Measurements from ENCODE around the gene OSBPL3.
"Not testable (repeated sequence)": the region's sequence is repeated elsewhere in the genome, so short reads cannot be mapped to it uniquely, and the experiment has no call there.

OSBPL3 gene

DNA sequence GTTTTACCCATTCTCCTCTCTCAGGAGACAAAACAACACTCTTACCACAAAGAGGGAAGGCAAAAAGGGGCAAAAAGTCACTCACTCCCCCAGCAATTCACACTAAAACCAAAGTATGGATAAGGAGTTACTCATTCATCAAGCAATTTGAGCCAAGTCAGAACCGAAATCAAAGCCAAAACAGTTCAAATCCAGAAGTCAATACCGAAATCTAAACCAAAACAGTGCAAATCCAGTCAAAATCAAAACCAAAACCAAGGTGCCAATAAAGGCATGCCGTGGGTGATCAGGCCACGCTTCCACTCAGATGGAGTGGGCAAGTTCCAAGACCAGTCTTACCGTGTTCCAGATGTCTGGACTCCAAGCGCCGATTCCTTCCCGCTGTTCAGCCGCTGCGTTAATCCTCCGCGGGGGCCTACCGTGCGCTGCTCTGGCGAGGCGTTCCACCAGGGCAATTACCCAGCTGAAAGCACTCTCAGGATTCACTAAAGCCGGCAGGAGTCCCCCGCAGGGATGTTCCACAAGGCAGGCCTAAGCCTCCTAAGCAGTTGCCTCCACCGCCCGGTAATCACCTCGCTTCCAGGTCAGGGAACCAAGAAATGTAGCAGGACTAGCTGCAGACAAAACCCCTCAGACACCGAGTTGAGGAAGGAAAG lies 185.1 kb downstream of the OSBPL3 start:
- DNase-seq (ENCODE audit: low read depth), result not testable (repeated sequence)

DNA sequence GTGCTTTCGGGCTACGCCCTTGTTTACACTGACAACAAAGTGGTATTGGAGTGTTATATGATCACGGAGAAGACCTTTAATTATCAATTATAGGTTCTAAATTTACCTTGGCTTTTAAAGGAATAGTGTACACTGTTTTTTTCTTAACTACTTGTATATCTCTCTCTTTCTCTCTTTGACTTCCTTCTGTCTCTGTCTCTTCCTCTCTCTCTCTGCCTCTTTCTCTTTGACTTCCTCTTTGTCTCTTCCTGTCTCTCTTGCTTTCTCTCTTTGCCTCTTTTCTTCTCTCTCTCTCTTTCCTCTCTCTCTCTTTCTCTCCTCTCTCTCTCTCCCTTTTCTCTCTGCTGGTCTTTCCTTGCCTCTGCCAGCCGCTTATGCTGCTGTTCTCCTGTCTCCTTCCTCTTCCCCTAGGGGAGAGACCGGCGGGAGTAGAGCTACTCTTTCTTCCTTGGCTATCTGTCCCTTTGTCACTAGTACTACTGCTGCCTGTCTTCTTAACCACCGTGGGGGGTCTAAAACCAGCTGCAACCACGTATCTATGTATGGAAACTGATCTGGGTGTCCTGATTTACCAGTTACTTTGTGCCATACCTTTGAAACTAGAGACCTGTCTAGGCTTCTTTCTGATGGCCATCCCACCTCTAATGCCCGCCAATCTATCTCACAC lies 185.9 kb downstream of the OSBPL3 start:
- no peak for DNase-seq (ENCODE audit: low read depth)

DNA sequence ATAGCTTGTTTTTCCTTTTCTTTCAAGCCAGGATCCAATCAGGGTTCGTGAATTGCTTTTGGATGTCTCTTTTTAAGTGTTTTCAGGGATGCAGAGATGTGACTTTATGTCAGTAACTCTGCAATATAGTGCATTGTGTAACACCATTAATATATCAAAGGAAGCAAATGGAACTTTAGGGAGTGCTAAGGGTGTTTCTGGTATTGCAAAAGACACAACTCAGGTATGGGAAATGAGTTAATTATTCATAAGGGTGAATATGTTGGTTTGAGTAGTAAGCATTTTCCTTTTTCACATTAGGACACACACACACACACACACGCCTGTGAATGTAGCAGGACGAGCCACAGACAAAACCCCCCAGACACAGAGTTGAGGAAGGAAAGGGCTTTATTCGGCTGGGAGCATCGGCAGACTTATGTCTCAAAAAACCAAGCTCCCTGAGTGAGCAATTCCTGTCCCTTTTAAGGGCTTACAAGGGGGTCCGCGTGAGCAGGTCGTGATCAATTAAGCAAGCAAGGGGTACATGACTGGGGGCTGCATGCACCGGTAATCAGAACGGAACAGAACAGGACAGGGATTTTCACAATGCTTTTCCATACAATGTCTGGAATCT lies 190.9 kb downstream of the OSBPL3 start:
- DNase-seq (ENCODE audit: low read depth), result no peak

DNA sequence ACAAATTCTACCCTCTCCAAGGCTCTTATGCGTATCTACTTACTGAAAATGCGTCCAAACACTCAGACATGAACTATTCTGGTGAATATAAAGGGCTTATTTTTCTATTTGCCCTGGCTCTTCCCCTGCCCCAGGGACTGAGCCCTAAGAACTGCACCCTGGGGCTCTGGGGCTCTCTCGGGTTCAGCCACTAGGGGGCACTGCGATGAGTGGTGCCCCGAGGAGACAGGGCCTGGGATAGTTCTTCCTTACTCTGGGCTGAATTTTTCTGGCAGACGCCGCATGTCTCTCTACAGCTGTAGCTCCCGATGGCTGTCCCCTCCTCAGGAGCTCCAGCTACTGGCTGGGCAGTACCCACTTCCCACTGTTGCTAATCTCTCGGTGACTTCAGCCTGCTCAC lies 191.9 kb downstream of the OSBPL3 start:
- DNase-seq (ENCODE audit: low read depth), result no peak

DNA sequence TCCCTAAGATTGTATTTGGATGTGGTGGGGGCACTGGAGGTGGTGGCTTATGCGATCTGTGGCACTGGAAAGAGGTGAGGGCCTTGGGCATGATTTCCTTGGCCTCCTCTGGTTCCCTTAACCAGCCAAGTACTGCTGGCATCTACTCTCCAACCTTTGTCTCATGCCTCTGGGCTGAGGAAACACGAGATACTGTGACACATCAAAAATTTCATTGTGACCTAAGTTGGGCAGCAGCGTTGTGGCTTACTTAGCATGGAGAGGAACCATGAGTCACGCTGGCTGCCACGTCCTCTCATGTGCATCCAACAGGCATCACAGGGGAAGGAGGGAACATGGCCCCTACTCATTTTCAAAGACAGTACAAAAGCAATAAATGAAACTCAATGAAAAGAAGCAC lies 193.0 kb downstream of the OSBPL3 start:
- peak; percentile 100 for DNase-seq (ENCODE audit: low read depth)

DNA sequence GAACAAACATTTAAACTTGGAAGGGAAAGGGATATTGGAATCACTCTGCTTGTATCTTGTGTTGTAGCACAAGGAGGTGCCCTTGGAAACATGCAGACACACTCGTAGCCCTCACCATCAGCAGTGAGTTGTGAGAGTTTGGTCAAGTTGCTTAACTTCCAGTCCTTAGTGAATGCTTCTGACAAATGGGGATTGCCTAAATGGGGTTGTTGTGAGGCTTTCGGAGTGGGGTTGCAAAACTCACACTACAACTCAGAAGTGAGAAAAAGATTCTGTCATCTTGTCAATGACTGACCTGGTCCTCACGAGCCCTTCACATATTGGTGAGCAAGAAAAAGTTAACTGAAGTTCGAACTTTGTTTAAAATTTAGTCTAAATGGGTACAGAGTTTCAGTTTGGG lies 193.7 kb downstream of the OSBPL3 start:
- DNase-seq (ENCODE audit: low read depth), result no peak

DNA sequence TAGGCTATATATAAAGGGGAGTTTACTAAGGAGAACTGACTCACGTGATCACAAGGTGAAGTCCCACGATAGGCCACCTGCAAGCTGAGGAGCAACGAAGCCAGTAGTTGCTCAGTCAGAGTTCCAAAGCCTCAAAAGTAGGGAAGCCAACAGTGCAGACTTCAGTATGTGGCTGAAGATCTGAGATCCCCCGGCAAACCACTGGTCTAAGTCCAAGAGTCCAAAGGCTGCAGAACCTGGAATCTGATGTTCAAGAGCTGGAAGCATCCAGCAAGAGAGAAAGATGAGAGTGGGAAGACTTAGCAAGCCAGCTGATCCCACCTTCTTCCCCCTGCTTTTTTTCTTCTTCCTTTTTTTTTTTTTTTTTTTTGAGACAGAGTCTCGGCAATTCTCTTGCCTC lies 195.7 kb downstream of the OSBPL3 start:
- no peak for DNase-seq (ENCODE audit: low read depth)

DNA sequence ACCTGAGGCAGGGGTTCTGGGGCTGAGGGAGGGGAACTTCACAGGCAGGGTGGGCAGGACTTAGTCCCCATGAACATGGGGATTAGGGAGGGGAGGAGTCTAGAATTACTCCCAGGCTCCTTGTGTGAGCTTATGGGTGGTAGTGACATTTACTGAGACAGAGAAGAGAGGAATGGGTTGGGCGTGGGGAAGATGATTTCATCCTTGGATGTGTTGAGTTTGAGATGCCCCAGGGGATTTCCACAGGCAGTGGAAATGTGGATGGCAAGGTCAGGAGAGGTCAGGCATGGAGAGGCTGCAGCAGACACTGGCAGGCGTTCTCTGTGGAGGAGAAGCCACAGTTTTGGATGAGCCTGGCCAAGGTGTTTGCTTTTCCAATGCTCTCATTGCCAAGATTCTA lies 196.3 kb downstream of the OSBPL3 start:
- DNase-seq (ENCODE audit: low read depth), result peak; percentile 20

DNA sequence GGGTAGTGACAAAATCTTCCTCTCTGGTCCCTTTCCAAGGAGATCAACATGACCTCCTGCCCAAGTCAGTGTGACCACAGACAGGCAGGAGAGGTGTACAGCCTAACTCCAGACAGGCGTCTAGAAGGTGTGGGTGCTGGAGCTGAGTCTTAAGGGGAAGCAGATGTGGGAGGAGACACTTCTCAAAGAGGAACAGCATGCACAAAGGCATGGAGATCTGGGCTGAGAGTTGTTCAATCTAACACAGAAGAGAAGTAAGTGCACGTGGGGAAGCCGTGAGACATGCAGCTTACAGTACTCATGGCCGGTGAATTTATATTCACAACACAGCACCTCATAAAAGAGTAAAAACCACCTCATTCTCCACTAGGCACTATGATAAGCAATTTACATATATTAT lies 198.9 kb downstream of the OSBPL3 start:
- no peak for DNase-seq (ENCODE audit: low read depth)

DNA sequence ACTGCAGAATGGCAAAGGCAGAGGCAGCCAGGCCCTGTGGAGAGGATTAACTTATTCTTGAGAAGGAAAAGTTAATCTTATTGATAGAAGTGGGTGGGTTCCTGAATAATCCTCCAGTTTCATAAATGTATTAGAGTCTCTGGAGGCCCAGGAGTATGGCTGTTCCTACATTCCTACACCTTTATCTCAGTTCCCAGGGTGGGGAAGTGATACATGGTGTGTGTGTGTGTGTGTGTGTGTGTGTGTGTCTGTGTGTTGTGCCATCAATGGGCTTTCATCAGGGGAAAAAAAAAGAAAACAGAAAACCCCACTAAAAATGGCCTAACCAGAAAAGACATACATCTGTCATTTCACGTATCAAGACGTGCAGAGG lies 200.7 kb downstream of the OSBPL3 start:
- DNase-seq (ENCODE audit: low read depth), result no peak

DNA sequence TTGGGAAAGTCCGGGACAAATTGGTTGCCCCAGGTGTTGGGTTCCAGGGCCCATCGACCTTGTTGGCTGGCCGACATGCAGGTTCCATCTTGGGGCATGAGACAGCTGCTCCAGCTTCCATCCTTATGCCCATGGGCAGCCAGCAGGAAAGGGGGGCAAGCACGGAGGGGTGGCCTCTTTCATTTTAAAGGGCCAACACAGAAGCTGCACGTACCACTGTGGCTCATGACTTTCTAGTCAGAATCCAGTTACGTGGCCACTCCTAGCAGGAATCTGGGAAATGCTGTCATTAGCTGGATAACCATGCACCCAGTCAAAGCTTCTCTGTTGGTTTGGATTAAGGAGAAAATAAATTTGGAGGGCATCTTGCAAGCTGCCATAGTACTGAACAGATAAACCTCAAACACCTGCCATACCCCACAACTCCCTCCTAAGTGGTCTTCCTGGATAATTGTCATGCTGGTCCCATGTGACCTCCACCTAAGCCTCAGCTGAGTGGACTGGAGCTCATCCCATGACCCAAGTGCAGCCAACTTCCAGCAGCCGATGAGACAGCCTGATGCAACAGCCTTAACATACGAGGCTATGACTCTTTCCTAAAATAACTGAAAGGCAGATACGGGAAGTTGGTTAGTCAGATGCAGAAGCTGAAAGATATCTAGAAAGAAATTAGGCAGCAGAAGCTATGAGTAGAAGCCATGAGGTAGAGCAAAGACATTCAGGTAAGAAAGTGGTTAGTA lies 201.3 kb downstream of the OSBPL3 start:
- peak; percentile 92 for DNase-seq (ENCODE audit: low read depth)

DNA sequence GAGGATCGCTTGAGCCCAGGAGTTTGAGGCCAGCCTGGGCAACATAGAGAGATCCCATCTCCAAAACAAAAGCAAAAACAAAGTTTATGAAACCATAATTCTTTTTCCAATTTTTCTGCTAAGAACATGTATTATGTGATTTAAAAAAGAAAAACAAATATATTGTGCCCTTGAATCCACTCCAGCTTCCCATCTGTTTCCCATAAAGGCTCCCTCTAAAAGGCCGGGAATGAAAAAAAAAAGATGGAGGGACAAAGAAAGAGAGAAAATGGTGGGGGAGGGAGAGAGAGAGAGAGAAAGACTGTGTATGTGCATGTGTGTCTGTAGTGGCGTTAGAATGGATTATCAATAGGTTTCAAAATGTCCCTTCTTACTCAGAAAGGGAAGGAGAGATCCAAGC lies 202.2 kb downstream of the OSBPL3 start:
- no peak for DNase-seq (ENCODE audit: low read depth)

DNA sequence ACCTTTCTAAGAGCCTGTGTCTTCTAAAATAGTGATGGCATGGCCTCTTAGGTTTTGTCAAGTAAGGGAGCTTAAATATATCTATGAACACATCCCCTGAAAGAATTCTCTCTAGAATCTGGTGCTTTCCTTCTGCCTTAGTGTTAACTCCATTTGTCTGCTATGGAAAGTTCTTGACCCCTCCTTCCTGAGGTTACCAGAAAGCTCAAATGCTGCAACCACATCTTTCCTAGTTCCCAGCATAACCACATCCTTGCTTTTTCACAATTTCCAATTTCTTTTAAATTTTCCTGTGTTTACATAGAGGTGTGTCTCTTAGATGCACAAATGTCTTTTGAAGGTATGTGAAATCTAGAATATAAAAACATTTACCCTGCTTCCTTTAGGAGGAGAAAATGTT lies 206.3 kb downstream of the OSBPL3 start:
- no peak for DNase-seq (ENCODE audit: low read depth)

DNA sequence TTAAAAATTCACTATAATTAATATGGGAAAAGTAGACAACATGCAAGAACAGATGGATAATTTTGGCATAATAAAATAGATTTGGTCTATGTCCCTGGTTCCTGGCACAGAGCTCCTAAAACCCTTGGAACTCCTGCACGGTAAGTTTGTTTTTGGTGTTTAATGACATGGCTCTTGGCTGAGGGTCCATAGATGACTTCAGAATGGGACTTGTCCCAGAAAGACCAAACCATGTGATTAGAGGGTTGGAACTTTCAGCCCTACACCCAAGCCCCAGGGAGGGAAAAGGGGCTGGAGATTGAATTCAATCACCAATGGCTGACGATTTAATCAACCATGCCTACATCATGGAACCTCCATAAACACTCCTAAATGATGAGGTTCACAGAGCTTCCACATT lies 210.1 kb downstream of the OSBPL3 start:
- DNase-seq (ENCODE audit: low read depth), result no peak

DNA sequence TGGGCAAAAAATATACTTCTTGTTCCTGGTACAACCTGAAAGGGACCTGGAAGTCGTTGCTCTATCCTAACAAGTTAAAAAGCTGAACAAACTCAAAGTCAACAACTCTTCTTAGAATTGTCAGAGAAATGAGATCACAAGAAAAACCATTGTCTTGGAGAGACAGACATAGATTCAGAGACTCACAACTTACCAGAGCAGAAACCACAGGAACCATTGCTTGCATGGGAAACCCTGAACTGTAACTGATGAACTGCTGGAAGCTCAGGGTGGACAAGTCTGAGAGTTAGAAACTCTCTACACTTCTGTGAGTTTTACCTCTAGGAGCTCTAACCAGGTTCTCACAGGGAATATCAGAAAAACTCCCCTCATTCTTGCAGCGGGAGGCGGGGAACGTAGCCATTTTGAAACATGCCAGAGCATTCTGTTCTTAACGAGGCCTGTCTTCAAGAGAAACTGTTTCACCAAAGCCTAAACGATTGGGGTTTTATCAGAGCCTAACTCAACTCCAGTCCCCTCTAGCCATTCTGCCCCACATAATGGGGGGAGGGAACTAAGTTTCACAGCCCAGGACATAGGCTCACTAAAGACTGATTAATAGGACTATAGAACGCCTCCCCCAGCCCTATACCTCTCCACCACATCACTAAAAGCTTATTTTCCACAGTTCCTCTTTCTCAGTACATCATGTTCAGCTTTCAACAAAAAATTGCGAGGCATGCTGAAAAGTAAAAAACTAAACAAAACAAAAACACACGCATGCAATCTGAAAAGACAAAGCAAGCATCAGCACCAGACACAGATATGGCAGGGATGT lies 210.8 kb downstream of the OSBPL3 start:
- DNase-seq (ENCODE audit: low read depth), result no peak

DNA sequence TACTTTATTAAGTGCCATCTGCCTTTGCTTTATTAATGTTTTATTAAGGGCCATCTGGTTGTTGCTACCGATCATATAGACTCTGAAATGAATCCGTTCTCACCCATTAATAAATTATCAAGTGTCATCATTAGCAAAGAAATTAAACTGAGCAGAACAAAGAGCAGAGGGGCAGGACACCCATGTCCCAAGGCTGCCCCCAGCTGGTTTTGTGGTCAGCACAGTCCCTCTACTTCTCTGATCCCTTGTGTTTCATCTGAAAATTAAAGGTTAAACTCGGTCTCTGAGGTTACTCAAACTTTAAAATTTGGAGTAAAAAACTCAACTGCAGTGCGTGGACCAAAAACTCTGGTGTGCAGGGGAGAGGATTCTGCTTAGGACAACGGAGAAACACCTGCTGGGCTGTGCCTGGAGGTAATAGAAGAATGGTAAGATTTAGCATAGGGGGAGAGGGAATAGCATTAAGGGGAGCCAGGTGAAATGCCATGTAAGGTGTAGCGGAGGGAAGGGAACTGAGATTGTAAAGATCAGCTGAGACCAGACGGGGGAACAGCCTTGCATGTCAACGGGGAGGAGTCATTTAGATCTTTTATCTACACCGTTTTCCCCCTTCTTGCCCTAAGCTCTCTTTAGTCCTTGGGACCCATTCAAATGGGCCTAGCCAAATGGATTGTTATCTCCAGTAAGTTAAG lies 212.0 kb downstream of the OSBPL3 start:
- no peak for DNase-seq (ENCODE audit: low read depth)

DNA sequence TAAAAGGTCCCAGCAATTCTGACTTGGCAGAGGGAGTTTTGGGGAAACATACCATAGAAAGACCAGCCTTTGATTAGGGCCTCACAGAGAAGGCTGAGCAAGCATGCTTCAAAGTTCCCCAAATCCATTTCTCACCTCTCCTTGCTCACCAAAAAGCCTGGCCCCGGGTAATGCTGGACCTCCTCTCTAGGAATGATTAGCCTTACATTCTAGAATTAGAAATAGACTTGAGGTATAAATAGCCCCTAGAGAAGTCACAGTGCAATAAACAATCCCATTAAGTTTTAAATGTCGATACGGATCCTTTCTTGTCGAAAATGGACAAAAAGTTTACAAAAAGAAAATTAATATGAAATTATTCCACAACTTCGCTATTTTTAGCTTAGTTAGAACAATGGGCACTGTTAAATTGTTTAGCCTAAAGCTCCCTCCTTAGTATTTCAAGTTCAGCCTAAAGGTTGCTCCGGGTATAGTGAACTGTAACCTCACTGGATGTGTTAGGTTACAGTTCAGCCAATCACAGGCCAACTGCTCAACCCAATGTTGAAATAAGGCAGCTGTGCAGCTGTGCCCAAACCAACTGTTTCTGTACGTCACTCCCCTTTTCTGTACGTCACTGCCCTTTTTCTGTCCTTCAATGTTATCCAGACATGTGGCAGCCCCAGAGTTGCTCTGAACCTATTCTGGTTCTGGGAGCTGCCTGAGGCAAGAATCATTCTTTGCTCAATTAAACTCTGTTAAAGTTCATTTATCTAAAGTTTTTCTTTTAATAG lies 214.8 kb downstream of the OSBPL3 start:
- DNase-seq (ENCODE audit: low read depth), result no peak

DNA sequence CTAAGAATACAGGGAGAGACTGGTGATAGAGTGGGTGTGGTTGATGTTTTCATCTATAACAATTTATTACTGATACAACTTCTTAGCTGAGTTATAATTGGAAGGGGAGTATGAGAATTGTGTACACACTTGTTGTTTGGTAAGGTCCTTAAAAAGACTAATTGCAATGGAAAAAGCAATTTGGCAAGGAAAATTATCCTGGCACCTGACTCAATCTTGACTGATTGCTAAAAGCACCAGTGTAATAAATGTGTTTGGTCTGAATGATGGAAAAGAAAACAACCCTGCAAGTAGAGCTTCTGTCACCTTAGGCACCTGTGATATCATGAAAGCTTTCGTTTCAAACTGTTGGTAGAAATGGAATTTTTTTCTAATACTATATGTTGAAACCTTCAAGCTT lies 216.0 kb downstream of the OSBPL3 start:
- no peak for DNase-seq (ENCODE audit: low read depth)

DNA sequence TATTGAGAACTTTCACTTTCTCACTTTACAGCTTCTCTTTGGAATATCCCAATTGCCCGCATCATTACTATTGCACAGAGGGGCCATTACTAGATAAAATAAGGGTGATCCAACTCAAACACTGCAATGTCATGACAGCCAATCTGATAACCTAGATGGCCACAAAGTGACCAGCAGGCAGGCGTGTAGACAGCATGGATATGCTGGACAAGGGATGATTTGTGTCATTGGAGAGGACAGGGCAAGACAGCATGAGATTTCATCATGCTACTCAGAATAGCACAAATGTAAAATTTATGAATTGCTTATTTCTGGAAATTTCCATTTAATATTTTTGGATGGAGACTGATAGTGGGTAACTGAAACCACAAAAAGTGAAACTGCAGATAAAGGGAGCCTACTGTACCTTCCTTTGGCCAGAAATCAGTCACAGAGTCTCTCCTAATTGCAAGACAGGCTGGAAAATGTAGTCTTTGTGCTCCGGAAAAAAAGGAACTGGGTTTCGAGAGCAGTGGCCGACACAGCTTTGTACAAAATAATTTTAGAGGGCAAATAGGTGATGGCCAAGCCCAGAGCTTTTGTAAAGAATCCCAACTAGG lies 216.6 kb downstream of the OSBPL3 start:
- DNase-seq (ENCODE audit: low read depth), result no peak

DNA sequence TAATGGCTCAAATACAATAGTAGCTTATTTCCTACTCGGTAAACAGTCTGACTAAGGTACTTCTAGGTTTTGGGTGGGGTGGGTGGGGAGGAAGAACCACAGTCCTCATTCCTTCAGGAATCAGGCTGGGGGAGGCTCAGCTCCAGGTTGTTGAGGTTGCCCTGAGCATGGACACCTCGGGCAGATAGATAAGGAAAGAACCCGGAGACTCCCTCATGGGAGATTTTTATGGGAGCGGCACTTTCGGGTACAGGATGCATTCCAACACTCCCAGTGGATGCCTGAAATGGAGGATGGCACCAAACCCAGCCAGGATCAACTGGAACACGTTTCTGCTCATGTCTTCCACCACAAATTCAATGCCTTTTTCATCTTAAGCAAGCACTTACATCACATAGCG lies 217.2 kb downstream of the OSBPL3 start:
- no peak for DNase-seq (ENCODE audit: low read depth)

Measured in ELR (cell line).